ENCODE data around the gene IRF2.
"Not testable (repeated sequence)": the region's sequence is repeated elsewhere in the genome, so short reads cannot be mapped to it uniquely, and the experiment has no call there.

IRF2 gene

GRCh38 chr4:184348311-184349233 lies 125.8 kb downstream of the IRF2 start:
- DNase-seq, result no peak

DNA sequence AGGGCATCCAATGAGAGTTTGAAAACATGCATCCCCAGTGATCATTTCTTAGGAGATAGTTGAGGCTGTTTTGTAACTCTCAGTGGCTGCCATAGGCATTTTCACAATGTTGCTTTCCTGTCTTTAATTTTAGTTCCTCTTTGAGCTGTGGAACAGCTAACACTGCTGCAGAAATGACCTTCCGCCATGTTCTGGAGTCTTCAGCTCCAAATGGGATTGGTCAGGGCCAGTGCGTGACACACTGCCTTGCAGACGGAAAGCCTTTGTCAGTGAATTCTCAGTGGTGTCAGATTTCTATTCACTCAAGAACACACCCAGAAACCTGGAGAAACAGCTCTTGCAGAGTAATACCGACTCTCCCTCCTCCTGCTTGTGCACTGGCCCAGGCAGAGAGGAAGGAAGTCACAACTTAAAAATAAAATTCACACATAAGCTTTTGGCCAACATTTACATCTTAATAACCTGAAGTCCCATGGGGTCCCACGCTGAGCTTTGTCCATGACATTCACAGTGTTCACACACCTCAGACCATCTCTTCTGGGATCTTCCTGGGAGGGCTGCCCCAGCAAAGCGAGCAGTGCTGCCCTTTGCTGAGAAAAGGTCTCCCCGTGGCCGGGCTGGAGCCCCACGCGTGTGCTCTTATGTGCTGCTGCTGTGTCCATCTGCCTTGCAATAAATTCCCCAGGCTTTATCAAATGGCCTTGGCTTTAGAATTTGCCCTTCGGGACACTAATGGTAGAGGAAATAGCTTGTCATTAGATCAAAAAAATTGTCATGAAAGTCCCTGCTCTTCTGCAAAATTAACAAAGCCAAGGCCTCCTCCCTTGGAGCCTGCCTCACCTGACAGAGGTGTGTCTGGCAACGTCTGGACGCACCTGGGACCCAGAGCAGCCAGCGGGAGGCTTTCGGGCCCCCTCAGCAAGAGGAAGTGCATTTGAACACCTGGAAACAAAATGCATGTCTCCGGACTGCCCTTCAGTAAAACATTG lies 126.8 kb downstream of the IRF2 start:
- DNase-seq, result peak in 2 of 58 donors; percentile 7 to 29

GRCh38 chr4:184346682-184347081 lies 127.7 kb downstream of the IRF2 start:
- no peak for DNase-seq

- not testable (repeated sequence) for DNase-seq
These were observed 128.1 kb downstream of the IRF2 start for GRCh38 chr4:184346273-184346672.

GRCh38 chr4:184345573-184345922 lies 128.8 kb downstream of the IRF2 start:
- peak in 1 of 58 donors; percentile 8 for DNase-seq

- DNase-seq, result no peak
These were observed 129.3 kb downstream of the IRF2 start for GRCh38 chr4:184344899-184345572.

GRCh38 chr4:184344435-184344834 lies 129.9 kb downstream of the IRF2 start:
- DNase-seq, result no peak

DNA sequence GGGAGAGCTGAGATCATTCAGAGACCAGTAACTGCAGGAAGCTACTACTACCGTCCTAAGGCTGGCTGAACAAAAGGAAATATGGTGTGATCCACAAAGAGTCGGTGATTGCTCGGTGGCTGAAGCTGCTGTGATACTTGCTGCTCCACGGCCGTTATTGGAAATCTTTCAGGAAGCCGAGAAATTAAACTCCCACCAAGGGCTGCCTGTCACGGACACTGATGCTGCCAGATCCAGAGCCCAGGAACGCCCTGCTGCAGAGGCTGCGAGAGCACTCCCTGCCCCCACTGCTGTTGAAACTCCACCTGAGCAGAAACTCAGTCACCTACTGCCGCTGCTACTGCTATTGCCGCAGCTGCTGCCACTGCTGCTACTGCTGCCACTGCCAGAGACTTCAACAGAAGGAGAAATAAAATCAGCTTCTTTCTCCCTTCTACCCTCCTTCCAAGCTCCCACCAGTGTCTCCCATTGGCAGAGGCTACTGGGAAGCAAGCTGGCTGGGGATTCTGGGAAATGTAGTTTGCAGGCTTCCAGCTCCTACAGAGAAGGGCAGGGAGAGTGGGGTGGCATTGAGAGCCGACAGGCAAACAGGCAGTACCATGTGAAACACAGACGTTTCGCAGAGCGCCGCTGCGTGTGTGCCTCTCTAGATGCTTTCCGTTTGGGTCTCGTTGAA lies 130.7 kb downstream of the IRF2 start:
- DNase-seq, result peak; percentile 18 to 90 (median 74)

- not testable (repeated sequence) for DNase-seq
These were observed 131.5 kb downstream of the IRF2 start for GRCh38 chr4:184342857-184343237.

GRCh38 chr4:184342167-184342856 lies 132.0 kb downstream of the IRF2 start:
- no peak for DNase-seq

DNA sequence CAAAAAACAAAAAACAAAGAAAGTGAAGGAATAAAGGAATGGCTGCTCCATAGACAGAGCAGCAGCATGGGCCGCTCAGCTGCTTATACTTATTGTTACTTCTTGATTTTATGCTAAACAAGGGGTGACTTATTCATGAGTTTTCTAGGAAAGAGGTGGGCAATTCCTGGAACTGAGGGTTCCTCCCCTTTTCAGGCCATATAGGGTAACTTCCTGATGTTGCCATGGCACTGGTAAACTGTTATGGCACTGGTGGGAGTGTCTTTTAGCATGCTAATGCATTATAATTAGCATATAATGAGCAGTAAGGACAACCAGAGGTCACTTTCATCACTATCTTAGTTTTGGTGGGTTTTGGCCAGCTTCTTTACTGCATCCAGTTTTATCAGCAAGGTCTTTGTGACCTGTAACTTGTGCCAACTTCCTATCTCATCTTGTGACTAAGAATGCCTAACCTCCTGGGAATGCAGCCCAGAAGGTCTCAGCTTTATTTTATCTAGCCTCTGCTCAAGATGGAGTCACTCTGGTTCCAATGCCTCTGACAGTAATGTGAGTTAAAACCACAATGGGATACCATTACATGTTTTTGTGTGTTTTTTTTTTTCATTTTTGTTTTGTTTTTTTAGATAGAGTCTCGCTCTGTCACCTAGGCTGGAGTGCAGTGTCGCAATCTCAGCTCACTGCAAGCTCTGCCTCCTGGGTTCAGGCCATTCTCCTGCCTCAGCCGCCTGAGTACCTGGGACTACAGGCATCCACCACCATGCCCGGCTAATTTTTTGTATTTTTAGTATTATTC lies 134.8 kb downstream of the IRF2 start:
- not testable (repeated sequence) for DNase-seq

- no peak for DNase-seq
These were observed 136.4 kb downstream of the IRF2 start for GRCh38 chr4:184337907-184338306.

Measured in anterior cingulate cortex (tissue), 58 donors.